ENCODE measurements around the gene VDR.
A peak's percentile ranks its signal among the peaks of the same experiment; 100 is the strongest.

The VDR gene

GRCh38 chr12:47870175-47870781, 34.5 kb downstream of the VDR start:
- ATAC-seq (replicated peaks; ENCODE audit: extremely low read depth, poor library complexity, severe bottlenecking), result no peak
- no peaks in the 10 kb centered on the region for H3K27me3 Mint-ChIP-seq
- no peak for DNase-seq (ENCODE audit: low spot score in 2 of 2)
- no peak overlapping the region for H3K27ac Mint-ChIP-seq (ENCODE audit: low read depth)
- no peaks in the 10 kb centered on the region for H3K4me1 Mint-ChIP-seq
- H3K9me3 Mint-ChIP-seq, result no peaks in the 10 kb centered on the region
- peaks cover 5% of the 10 kb centered on the region for H3K36me3 Mint-ChIP-seq (ENCODE audit: insufficient read depth)
- no peak overlapping the region for H3K4me3 Mint-ChIP-seq

- Mint-ChIP-seq H3K4me1 (no peaks in the 10 kb centered on the region), H3K27ac (ENCODE audit: low read depth) (peak overlapping the region; percentile 68), H3K4me3 (no peak overlapping the region), H3K9me3 (no peaks in the 10 kb centered on the region), H3K27me3 (no peaks in the 10 kb centered on the region), H3K36me3 (ENCODE audit: insufficient read depth) (peaks cover 4% of the 10 kb centered on the region)
- no peak for ATAC-seq (replicated peaks; ENCODE audit: extremely low read depth, poor library complexity, severe bottlenecking)
- DNase-seq (ENCODE audit: low spot score in 2 of 2), result no peak
These were observed 36.2 kb downstream of the VDR start for GRCh38 chr12:47868552-47869031.

GRCh38 chr12:47868041-47868440, 36.8 kb downstream of the VDR start:
- ATAC-seq (replicated peaks; ENCODE audit: extremely low read depth, poor library complexity, severe bottlenecking) (no peak), DNase-seq (ENCODE audit: low spot score in 2 of 2) (no peak)
- Mint-ChIP-seq H3K27ac (ENCODE audit: low read depth) (no peak overlapping the region), H3K36me3 (ENCODE audit: insufficient read depth) (peaks cover 2% of the 10 kb centered on the region), H3K4me1 (no peaks in the 10 kb centered on the region), H3K9me3 (no peaks in the 10 kb centered on the region), H3K4me3 (no peak overlapping the region), H3K27me3 (no peaks in the 10 kb centered on the region)

- Mint-ChIP-seq H3K4me3 (no peak overlapping the region), H3K27ac (ENCODE audit: low read depth) (no peak overlapping the region), H3K36me3 (ENCODE audit: insufficient read depth) (peaks cover 2% of the 10 kb centered on the region), H3K4me1 (no peaks in the 10 kb centered on the region), H3K9me3 (no peaks in the 10 kb centered on the region), H3K27me3 (no peaks in the 10 kb centered on the region)
- ATAC-seq (replicated peaks; ENCODE audit: extremely low read depth, poor library complexity, severe bottlenecking) (no peak), DNase-seq (ENCODE audit: low spot score in 2 of 2) (no peak)
These were observed 37.3 kb downstream of the VDR start for GRCh38 chr12:47867495-47867941.

GRCh38 chr12:47864646-47865235, 40.1 kb downstream of the VDR start:
- H3K4me3 Mint-ChIP-seq, result no peak overlapping the region
- no peak for ATAC-seq (replicated peaks; ENCODE audit: extremely low read depth, poor library complexity, severe bottlenecking)
- H3K36me3 Mint-ChIP-seq (ENCODE audit: insufficient read depth), result no peaks in the 10 kb centered on the region
- H3K27me3 Mint-ChIP-seq, result no peaks in the 10 kb centered on the region
- H3K27ac Mint-ChIP-seq (ENCODE audit: low read depth), result no peak overlapping the region
- no peaks in the 10 kb centered on the region for H3K9me3 Mint-ChIP-seq
- no peak for DNase-seq (ENCODE audit: low spot score in 2 of 2)
- no peaks in the 10 kb centered on the region for H3K4me1 Mint-ChIP-seq

GRCh38 chr12:47863985-47864384, 40.8 kb downstream of the VDR start:
- no peak overlapping the region for H3K4me3 Mint-ChIP-seq
- no peak overlapping the region for H3K27ac Mint-ChIP-seq (ENCODE audit: low read depth)
- no peak for ATAC-seq (replicated peaks; ENCODE audit: extremely low read depth, poor library complexity, severe bottlenecking)
- H3K36me3 Mint-ChIP-seq (ENCODE audit: insufficient read depth), result no peaks in the 10 kb centered on the region
- no peaks in the 10 kb centered on the region for H3K9me3 Mint-ChIP-seq
- H3K27me3 Mint-ChIP-seq, result no peaks in the 10 kb centered on the region
- no peaks in the 10 kb centered on the region for H3K4me1 Mint-ChIP-seq
- no peak for DNase-seq (ENCODE audit: low spot score in 2 of 2)

GRCh38 chr12:47863467-47863866, 41.3 kb downstream of the VDR start:
- no peak overlapping the region for H3K27ac Mint-ChIP-seq (ENCODE audit: low read depth)
- no peak overlapping the region for H3K4me3 Mint-ChIP-seq
- no peaks in the 10 kb centered on the region for H3K4me1 Mint-ChIP-seq
- DNase-seq (ENCODE audit: low spot score in 2 of 2), result no peak
- ATAC-seq (replicated peaks; ENCODE audit: extremely low read depth, poor library complexity, severe bottlenecking), result no peak
- no peaks in the 10 kb centered on the region for H3K9me3 Mint-ChIP-seq
- H3K36me3 Mint-ChIP-seq (ENCODE audit: insufficient read depth), result no peaks in the 10 kb centered on the region
- no peaks in the 10 kb centered on the region for H3K27me3 Mint-ChIP-seq

- Mint-ChIP-seq H3K36me3 (ENCODE audit: insufficient read depth) (no peaks in the 10 kb centered on the region), H3K4me3 (no peak overlapping the region), H3K9me3 (no peaks in the 10 kb centered on the region), H3K4me1 (no peaks in the 10 kb centered on the region), H3K27ac (ENCODE audit: low read depth) (no peak overlapping the region), H3K27me3 (no peaks in the 10 kb centered on the region)
- DNase-seq (ENCODE audit: low spot score in 2 of 2), result no peak
- ATAC-seq (replicated peaks; ENCODE audit: extremely low read depth, poor library complexity, severe bottlenecking), result no peak
These were observed 41.9 kb downstream of the VDR start for GRCh38 chr12:47862881-47863280.

- Mint-ChIP-seq H3K36me3 (ENCODE audit: insufficient read depth) (no peaks in the 10 kb centered on the region), H3K27ac (ENCODE audit: low read depth) (no peak overlapping the region), H3K4me3 (no peak overlapping the region), H3K27me3 (no peaks in the 10 kb centered on the region), H3K9me3 (no peaks in the 10 kb centered on the region), H3K4me1 (no peaks in the 10 kb centered on the region)
- no peak for ATAC-seq (replicated peaks; ENCODE audit: extremely low read depth, poor library complexity, severe bottlenecking)
- no peak for DNase-seq (ENCODE audit: low spot score in 2 of 2)
These were observed 42.5 kb downstream of the VDR start for GRCh38 chr12:47862167-47862750.

GRCh38 chr12:47860873-47861272, 43.9 kb downstream of the VDR start:
- Mint-ChIP-seq H3K36me3 (ENCODE audit: insufficient read depth) (no peaks in the 10 kb centered on the region), H3K4me1 (no peaks in the 10 kb centered on the region), H3K4me3 (no peak overlapping the region)

GRCh38 chr12:47860279-47860841, 44.4 kb downstream of the VDR start:
- no peaks in the 10 kb centered on the region for H3K9me3 Mint-ChIP-seq
- H3K4me3 Mint-ChIP-seq, result no peak overlapping the region
- ATAC-seq (replicated peaks; ENCODE audit: extremely low read depth, poor library complexity, severe bottlenecking) (no peak), DNase-seq (ENCODE audit: low spot score in 2 of 2) (no peak)
- no peaks in the 10 kb centered on the region for H3K36me3 Mint-ChIP-seq (ENCODE audit: insufficient read depth)
- H3K27me3 Mint-ChIP-seq, result no peaks in the 10 kb centered on the region
- no peaks in the 10 kb centered on the region for H3K4me1 Mint-ChIP-seq
- H3K27ac Mint-ChIP-seq (ENCODE audit: low read depth), result no peak overlapping the region

More at GRCh38 chr12:47860873-47861272, 43.9 kb downstream of the VDR start:
- Mint-ChIP-seq H3K27me3 (no peaks in the 10 kb centered on the region), H3K27ac (ENCODE audit: low read depth) (no peak overlapping the region), H3K9me3 (no peaks in the 10 kb centered on the region)
- no peak for ATAC-seq (replicated peaks; ENCODE audit: extremely low read depth, poor library complexity, severe bottlenecking)
- DNase-seq (ENCODE audit: low spot score in 2 of 2), result no peak

- H3K27ac Mint-ChIP-seq (ENCODE audit: low read depth), result no peak overlapping the region
- H3K36me3 Mint-ChIP-seq (ENCODE audit: insufficient read depth), result no peaks in the 10 kb centered on the region
- no peaks in the 10 kb centered on the region for H3K4me1 Mint-ChIP-seq
- no peak overlapping the region for H3K4me3 Mint-ChIP-seq
- DNase-seq (ENCODE audit: low spot score in 2 of 2), result no peak
- H3K9me3 Mint-ChIP-seq, result no peaks in the 10 kb centered on the region
- no peaks in the 10 kb centered on the region for H3K27me3 Mint-ChIP-seq
- no peak for ATAC-seq (replicated peaks; ENCODE audit: extremely low read depth, poor library complexity, severe bottlenecking)
These were observed 46.1 kb downstream of the VDR start for GRCh38 chr12:47858511-47859266.
